HEK293 (cell line): Measurements from ENCODE around the gene PPP1CC.
A peak's percentile ranks its signal among the peaks of the same experiment; 100 is the strongest.

Experiments
- KLF1 ChIP-seq: fragments of 450-650 bp; formaldehyde crosslinking; IDR thresholded peaks from 2 replicates; pipeline ENCODE4 v1.5.1; 2016; ENCODE audit warnings: missing biosample characterization, missing genetic modification characterization
- KLF16 ChIP-seq: fragments of 450-650 bp; formaldehyde crosslinking; IDR thresholded peaks from 2 replicates; pipeline ENCODE4 v1.5.1; 2017; ENCODE audit warnings: missing biosample characterization, missing genetic modification characterization
- MYNN ChIP-seq: fragments of 450-650 bp; formaldehyde crosslinking; IDR thresholded peaks from 2 replicates; pipeline ENCODE4 v1.5.1; 2016; ENCODE audit warnings: missing biosample characterization, missing genetic modification characterization, borderline replicate concordance
- ZBTB21 ChIP-seq: fragments of 450-650 bp; formaldehyde crosslinking; IDR thresholded peaks from 2 replicates; pipeline ENCODE4 v1.5.1; 2017; ENCODE audit warnings: missing biosample characterization, missing genetic modification characterization
- ZNF10 ChIP-seq: fragments of 450-650 bp; formaldehyde crosslinking; IDR thresholded peaks from 2 replicates; pipeline ENCODE4 v1.5.1; 2017; ENCODE audit warnings: missing biosample characterization, missing genetic modification characterization
- ZNF133 ChIP-seq: fragments of 450-650 bp; formaldehyde crosslinking; IDR thresholded peaks from 2 replicates; pipeline ENCODE4 v1.5.1; 2016; ENCODE audit warnings: missing biosample characterization, missing genetic modification characterization
- ZNF24 ChIP-seq: fragments of 450-650 bp; formaldehyde crosslinking; IDR thresholded peaks from 2 replicates; pipeline ENCODE4 v1.5.1; 2016; ENCODE audit warnings: missing biosample characterization, missing genetic modification characterization
- ZNF449 ChIP-seq: fragments of 450-650 bp; formaldehyde crosslinking; IDR thresholded peaks from 2 replicates; pipeline ENCODE4 v1.5.1; 2017; ENCODE audit warnings: missing biosample characterization, mild to moderate bottlenecking, missing genetic modification characterization, moderate library complexity
- ZNF544 ChIP-seq: fragments of 450-650 bp; formaldehyde crosslinking; IDR thresholded peaks from 2 replicates; pipeline ENCODE4 v1.5.0; 2017; ENCODE audit warnings: missing biosample characterization, missing genetic modification characterization
- ZNF704 ChIP-seq: fragments of 450-650 bp; formaldehyde crosslinking; IDR thresholded peaks from 2 replicates; pipeline ENCODE4 v1.5.1; 2016; ENCODE audit warnings: missing biosample characterization, missing genetic modification characterization
- ZNF830 ChIP-seq: fragments of 450-650 bp; IDR thresholded peaks from 2 replicates; pipeline ENCODE4 v1.5.0; 2018; ENCODE audit warnings: missing biosample characterization, missing genetic modification characterization, low read depth, mild to moderate bottlenecking, moderate library complexity
- TF ChIP-seq, protein P1 (sequence below): fragments of 450-650 bp; formaldehyde crosslinking; IDR thresholded peaks from 2 replicates; pipeline ENCODE4 v1.5.1; 2016; ENCODE audit warnings: missing biosample characterization, missing genetic modification characterization
- TF ChIP-seq, protein P2 (sequence below): fragments of 450-650 bp; formaldehyde crosslinking; IDR thresholded peaks from 2 replicates; pipeline ENCODE4 v1.5.1; 2016; ENCODE audit warnings: missing biosample characterization, missing genetic modification characterization, low read depth
- TF ChIP-seq, protein P3 (sequence below): fragments of 450-650 bp; formaldehyde crosslinking; IDR thresholded peaks from 2 replicates; pipeline ENCODE4 v1.5.1; 2016; ENCODE audit warnings: missing biosample characterization, missing genetic modification characterization, borderline replicate concordance

- TF ChIP-seq ZNF830: no peak
- TF ChIP-seq, protein P1, sequence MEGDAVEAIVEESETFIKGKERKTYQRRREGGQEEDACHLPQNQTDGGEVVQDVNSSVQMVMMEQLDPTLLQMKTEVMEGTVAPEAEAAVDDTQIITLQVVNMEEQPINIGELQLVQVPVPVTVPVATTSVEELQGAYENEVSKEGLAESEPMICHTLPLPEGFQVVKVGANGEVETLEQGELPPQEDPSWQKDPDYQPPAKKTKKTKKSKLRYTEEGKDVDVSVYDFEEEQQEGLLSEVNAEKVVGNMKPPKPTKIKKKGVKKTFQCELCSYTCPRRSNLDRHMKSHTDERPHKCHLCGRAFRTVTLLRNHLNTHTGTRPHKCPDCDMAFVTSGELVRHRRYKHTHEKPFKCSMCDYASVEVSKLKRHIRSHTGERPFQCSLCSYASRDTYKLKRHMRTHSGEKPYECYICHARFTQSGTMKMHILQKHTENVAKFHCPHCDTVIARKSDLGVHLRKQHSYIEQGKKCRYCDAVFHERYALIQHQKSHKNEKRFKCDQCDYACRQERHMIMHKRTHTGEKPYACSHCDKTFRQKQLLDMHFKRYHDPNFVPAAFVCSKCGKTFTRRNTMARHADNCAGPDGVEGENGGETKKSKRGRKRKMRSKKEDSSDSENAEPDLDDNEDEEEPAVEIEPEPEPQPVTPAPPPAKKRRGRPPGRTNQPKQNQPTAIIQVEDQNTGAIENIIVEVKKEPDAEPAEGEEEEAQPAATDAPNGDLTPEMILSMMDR (tag by site-specific recombination): peak; percentile 79
- no peak for TF ChIP-seq ZNF10 (tag by site-specific recombination)
- TF ChIP-seq KLF16 (tag by site-specific recombination): no peak
- TF ChIP-seq ZNF133: no peak
- no peak for TF ChIP-seq ZNF704
- no peak for TF ChIP-seq ZBTB21 (tag by site-specific recombination)
- no peak for TF ChIP-seq ZNF544
- TF ChIP-seq ZNF24: no peak
- TF ChIP-seq, protein P2, sequence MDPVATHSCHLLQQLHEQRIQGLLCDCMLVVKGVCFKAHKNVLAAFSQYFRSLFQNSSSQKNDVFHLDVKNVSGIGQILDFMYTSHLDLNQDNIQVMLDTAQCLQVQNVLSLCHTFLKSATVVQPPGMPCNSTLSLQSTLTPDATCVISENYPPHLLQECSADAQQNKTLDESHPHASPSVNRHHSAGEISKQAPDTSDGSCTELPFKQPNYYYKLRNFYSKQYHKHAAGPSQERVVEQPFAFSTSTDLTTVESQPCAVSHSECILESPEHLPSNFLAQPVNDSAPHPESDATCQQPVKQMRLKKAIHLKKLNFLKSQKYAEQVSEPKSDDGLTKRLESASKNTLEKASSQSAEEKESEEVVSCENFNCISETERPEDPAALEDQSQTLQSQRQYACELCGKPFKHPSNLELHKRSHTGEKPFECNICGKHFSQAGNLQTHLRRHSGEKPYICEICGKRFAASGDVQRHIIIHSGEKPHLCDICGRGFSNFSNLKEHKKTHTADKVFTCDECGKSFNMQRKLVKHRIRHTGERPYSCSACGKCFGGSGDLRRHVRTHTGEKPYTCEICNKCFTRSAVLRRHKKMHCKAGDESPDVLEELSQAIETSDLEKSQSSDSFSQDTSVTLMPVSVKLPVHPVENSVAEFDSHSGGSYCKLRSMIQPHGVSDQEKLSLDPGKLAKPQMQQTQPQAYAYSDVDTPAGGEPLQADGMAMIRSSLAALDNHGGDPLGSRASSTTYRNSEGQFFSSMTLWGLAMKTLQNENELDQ (tag by site-specific recombination): no peak
- no peak for TF ChIP-seq KLF1
- no peak for TF ChIP-seq ZNF449
- no peak for TF ChIP-seq MYNN
- TF ChIP-seq, protein P3, sequence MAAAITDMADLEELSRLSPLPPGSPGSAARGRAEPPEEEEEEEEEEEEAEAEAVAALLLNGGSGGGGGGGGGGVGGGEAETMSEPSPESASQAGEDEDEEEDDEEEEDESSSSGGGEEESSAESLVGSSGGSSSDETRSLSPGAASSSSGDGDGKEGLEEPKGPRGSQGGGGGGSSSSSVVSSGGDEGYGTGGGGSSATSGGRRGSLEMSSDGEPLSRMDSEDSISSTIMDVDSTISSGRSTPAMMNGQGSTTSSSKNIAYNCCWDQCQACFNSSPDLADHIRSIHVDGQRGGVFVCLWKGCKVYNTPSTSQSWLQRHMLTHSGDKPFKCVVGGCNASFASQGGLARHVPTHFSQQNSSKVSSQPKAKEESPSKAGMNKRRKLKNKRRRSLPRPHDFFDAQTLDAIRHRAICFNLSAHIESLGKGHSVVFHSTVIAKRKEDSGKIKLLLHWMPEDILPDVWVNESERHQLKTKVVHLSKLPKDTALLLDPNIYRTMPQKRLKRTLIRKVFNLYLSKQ (tag by site-specific recombination): no peak
Observed at GRCh38 chr12:110699591-110700445, 42.9 kb downstream of the PPP1CC start.
